ENCODE results near the gene AKAP6.

Gene AKAP6

GRCh38 chr14:32703183-32703621 lies 374.1 kb downstream of the AKAP6 start:
- no peak overlapping the region for H3K9ac ChIP-seq
- no peaks in the 10 kb centered on the region for H3K36me3 ChIP-seq (ENCODE audit: insufficient read depth)
- TF ChIP-seq CTCF (conservative IDR thresholded peaks at IDR 0.05; ENCODE audit: low read depth, low read length) = no peak
- H3K27me3 ChIP-seq (ENCODE audit: insufficient read depth, low read depth) = no peaks in the 10 kb centered on the region
- H4K20me1 ChIP-seq (ENCODE audit: insufficient read depth) = no peaks in the 10 kb centered on the region
- H2AFZ ChIP-seq (ENCODE audit: low read depth) = no peak overlapping the region
- H3K79me2 ChIP-seq (ENCODE audit: insufficient read depth, low read depth) = no peaks in the 10 kb centered on the region
- H3K4me2 ChIP-seq = no peak overlapping the region
- no peak overlapping the region for H3K27ac ChIP-seq
- peaks cover 58% of the 10 kb centered on the region for H3K4me1 ChIP-seq (ENCODE audit: low read depth, poor library complexity, severe bottlenecking)
- no peak overlapping the region for H3K4me3 ChIP-seq (IDR thresholded peaks at IDR 0.05; ENCODE audit: insufficient read depth, low read depth, low read length)

- Histone ChIP-seq H2AFZ (ENCODE audit: low read depth) (no peak overlapping the region), H3K27me3 (ENCODE audit: insufficient read depth, low read depth) (no peaks in the 10 kb centered on the region), H3K36me3 (ENCODE audit: insufficient read depth) (no peaks in the 10 kb centered on the region), H3K27ac (peak overlapping the region; percentile 27), H3K4me3 (IDR thresholded peaks at IDR 0.05; ENCODE audit: insufficient read depth, low read depth, low read length) (no peak overlapping the region), H3K4me1 (ENCODE audit: low read depth, poor library complexity, severe bottlenecking) (peaks cover 81% of the 10 kb centered on the region), H3K4me2 (peak overlapping the region; percentile 42), H4K20me1 (ENCODE audit: insufficient read depth) (no peaks in the 10 kb centered on the region), H3K9ac (no peak overlapping the region), H3K79me2 (ENCODE audit: insufficient read depth, low read depth) (no peaks in the 10 kb centered on the region)
- no peak for TF ChIP-seq CTCF (conservative IDR thresholded peaks at IDR 0.05; ENCODE audit: low read depth, low read length)
These were observed 377.8 kb downstream of the AKAP6 start for GRCh38 chr14:32706721-32707519.

- H3K4me2 ChIP-seq = no peak overlapping the region; the same call in 1 of the 2 replicates
These were observed 378.8 kb downstream of the AKAP6 start for GRCh38 chr14:32707742-32708500.

GRCh38 chr14:32709027-32709426 lies 379.9 kb downstream of the AKAP6 start:
- Histone ChIP-seq H3K27me3 (ENCODE audit: insufficient read depth, low read depth) (no peaks in the 10 kb centered on the region), H3K4me1 (ENCODE audit: low read depth, poor library complexity, severe bottlenecking) (peaks cover 63% of the 10 kb centered on the region), H4K20me1 (ENCODE audit: insufficient read depth) (no peaks in the 10 kb centered on the region), H3K36me3 (ENCODE audit: insufficient read depth) (no peaks in the 10 kb centered on the region), H3K79me2 (ENCODE audit: insufficient read depth, low read depth) (no peaks in the 10 kb centered on the region), H2AFZ (ENCODE audit: low read depth) (no peak overlapping the region), H3K27ac (no peak overlapping the region), H3K4me3 (IDR thresholded peaks at IDR 0.05; ENCODE audit: insufficient read depth, low read depth, low read length) (no peak overlapping the region), H3K9ac (no peak overlapping the region), H3K4me2 (no peak overlapping the region)
- no peak for TF ChIP-seq CTCF (conservative IDR thresholded peaks at IDR 0.05; ENCODE audit: low read depth, low read length)

More at GRCh38 chr14:32707742-32708500, 378.8 kb downstream of the AKAP6 start:
- Histone ChIP-seq H3K9ac (no peak overlapping the region), H3K27ac (no peak overlapping the region), H3K4me3 (IDR thresholded peaks at IDR 0.05; ENCODE audit: insufficient read depth, low read depth, low read length) (no peak overlapping the region), H3K27me3 (ENCODE audit: insufficient read depth, low read depth) (no peaks in the 10 kb centered on the region), H3K36me3 (ENCODE audit: insufficient read depth) (no peaks in the 10 kb centered on the region), H2AFZ (ENCODE audit: low read depth) (no peak overlapping the region), H3K79me2 (ENCODE audit: insufficient read depth, low read depth) (no peaks in the 10 kb centered on the region), H3K4me1 (ENCODE audit: low read depth, poor library complexity, severe bottlenecking) (peaks cover 71% of the 10 kb centered on the region), H4K20me1 (ENCODE audit: insufficient read depth) (no peaks in the 10 kb centered on the region)
- TF ChIP-seq CTCF (conservative IDR thresholded peaks at IDR 0.05; ENCODE audit: low read depth, low read length) = no peak

Data from KMS-11 (cell line).